GM21447 (cell line): ENCODE results near the gene P3H1.

Experiments used
- ATAC-seq: cut with Tn5 transposase; IDR thresholded peaks from one replicate; pipeline ENCODE4 v1.9.1; 2021; ENCODE audit not compliant: unreplicated experiment

P3H1 gene

GRCh38 chr1:42745851-42746250 is 21.0 kb downstream of the P3H1 start:
- ATAC-seq: no peak

- no peak for ATAC-seq
Observed at GRCh38 chr1:42744148-42744413, 22.7 kb downstream of the P3H1 start.

- no peak for ATAC-seq
Observed at GRCh38 chr1:42743317-42744147, 23.3 kb downstream of the P3H1 start.

DNA sequence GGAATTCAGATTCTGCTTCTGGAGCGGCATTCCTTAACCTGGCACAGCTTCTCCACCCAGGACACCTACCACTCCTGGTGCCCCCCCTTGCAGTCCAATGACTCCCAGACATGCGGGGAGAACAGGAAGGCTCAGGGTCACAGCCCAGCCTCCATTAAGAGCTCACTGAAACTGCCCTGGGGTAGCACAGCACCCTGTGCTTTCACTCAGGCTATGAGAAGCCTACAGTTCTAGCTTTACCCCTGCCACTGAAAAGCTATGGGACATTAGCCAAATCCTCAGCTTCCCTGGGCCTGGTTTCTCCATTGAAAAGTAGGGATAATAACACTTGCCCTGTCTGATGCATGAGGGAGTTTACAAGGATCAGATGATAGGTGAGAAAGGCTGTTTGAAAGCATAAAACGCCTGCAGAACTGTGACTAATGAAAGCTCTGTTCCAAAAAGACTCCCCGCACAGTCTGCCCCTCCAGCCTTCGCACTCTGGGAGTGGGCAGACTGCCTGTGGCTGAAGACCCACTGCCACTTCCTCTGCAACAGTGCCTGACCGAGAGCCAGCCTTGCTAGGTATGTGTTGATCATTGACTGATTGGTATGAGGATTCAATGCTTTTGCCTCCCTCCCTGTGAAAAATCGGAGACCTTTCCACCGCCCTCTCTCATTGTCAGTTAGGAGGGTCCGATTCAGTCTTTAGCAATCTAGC is 24.1 kb downstream of the P3H1 start:
- ATAC-seq: no peak

DNA sequence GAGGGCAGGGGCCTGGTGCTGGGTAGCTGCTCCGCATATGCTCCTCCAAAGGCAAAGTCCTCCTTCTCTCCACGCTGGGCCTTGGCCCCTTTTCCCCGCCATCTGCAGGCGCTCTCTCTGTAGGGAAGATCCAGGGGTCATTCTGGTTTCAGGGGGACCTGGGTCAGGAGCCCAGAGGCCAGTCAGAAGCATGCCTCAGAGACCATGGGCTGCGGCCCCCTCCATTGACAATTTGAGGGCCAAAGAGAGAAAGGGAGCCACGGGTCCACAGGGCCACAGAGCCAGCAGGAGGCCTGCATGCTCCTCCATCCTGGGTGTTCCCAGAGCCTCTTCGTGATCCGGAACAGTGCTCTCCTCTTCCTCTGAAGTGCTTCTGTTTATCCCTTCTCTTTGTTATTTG is 24.7 kb downstream of the P3H1 start:
- no peak for ATAC-seq

DNA sequence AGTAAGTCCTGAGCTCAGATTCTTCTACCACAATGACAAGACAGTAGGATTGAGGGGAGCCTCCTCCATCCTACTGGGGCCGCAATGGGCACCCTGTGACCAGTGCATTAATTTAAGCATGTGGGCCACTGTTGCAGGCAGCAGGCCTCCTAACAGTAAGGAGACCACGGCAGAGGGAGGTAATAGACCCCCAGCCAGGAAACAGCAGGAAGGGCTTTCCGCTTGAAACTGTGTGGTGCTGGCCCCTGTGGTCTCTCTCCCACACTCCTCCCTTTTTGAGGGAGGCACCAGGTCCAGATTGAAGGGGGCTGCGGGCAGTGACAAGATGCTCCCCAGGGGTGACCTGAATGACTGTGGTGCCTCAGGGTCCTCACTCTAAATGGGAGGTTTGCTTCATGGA is 25.1 kb downstream of the P3H1 start:
- ATAC-seq: no peak

DNA sequence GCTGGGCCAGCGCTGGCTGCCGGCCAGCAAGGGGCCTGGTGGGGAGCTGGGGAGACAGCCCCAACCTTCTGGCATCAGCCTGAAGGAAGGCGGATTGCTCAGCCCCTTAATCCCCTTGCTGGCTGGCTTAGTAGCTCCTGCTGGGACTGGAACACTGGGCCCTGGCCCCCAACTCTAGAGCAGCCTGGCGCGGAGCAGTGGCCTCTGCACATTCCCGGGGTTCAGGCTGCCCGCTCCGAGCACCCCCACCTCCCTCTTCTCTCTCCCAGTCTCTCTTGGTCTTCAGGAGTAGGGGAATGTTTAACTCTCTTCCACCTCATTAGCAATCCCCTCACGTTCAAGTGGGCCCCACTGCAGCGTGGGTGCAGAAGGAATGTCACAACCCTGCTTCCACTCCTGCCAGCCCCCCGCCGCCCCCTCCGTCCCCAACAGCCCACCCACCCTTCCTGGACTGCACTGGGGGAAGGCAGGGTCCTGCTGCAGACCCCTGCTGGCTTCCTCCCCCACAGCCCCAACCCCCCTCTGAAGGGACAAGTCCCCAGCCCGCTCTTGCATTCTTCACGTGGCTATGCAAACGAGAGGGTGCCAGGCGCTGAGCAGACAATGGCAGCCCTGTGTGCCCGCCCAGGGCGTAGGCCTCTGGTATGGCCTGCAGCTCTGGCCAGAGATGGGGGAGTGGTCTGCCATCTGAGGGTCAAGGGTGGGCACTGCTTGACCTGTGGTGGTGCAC is 25.8 kb downstream of the P3H1 start:
- ATAC-seq: no peak

DNA sequence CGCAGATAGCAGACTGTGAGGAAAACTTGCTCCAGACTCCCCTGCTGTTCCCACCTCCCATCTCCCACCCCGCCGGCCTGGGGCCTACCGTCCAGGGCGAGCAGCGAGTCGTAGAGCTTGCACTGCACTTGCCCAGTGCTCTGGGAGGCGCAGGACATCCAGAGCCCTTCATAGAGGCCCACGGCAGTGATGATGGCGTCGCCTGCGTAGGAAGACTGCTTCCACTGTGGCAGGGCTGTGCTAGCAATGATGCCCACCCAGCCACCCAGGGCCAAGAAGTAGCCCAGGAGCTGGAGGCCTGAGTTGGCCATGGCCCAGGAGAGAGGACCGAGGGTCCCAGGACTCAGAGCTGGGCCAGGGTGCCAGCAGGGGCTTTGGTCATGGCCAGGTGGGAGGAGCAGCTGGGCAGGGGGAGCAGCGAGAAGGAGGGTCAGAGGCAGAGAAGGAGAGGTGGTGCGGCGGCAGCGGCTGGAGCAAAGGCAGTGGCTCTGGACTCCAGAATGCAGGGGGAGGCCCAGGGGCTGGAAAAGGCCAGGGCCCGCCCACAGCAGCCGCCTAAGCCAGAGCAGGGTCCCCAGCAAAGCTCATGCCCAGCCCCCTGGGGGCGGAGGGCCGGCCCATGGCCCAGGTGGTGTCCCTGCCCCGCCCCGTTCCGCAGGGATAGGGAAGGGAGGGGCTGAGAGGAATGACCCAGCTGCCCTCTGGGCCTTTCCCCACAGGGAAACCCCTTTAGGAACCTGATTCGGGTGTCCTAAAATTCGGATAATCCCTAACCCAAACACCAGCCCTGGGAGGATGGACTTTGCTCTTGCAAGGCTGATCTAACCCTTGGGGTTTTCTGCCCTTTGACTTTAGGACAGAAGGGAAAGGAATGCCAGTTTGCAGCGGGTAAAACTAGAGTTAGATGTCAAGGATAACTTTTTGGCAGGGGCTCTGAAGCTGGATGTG is 26.8 kb downstream of the P3H1 start, which contains the start of gene CLDN19:
CLDN19 (minus strand) TSS at position 484 of the 948 bp plus-strand sequence; CDS start at position 311, 173 bp downstream.
- ATAC-seq: no peak

GRCh38 chr1:42738678-42739226 is 28.1 kb downstream of the P3H1 start:
- no peak for ATAC-seq

DNA sequence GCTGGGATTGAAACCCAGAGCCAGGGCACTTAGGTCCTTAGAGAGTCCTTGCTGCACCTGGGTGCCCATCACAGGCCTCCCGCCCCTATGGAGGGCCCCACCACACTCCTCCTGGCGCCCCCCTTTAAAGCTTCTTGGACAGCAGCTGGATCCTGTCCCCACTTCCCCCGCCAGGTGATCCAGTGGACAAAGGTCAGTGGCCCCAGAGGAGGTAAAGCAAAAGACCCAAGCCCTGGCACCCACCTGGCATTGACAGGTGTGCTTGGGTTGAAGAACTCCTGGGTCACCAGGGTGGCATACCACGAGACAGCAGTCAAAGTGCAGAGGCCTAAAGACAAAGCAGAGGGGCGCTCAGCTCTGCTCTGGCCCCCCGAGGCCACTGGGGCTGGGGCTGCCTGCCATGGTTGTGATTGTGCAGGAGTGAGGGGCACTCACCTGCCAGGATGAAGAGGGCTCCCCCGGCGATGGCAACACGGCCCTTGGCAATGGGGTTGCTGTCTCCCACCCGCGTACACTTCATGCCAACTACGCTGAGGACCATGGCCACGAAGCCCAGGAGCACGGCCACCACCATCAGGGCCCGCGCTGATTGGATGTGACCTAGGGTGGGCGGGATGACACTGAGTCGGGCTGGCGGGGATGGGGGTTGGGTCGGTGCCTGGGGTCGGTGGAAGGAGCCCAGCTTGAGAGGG is 28.7 kb downstream of the P3H1 start:
- no peak for ATAC-seq

DNA sequence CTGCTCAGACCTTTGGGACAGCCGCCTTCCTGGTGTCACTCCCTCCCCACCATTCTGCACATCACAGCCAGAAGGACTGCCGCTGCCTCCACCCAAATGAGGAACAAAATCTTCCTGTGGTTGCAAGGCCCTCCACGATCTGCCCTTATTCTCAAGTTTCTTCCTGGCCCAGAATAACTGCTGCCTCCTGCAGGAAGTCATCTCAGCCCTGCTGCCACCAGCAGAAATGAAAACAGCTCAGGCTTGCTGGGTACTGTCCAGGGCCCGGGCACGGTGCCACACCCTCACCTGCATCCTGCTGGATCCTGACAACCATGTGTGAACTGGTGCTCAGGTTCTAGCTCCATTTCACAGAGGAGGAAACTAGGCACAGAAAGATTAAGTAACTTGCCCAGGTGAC is 29.6 kb downstream of the P3H1 start:
- no peak for ATAC-seq

DNA sequence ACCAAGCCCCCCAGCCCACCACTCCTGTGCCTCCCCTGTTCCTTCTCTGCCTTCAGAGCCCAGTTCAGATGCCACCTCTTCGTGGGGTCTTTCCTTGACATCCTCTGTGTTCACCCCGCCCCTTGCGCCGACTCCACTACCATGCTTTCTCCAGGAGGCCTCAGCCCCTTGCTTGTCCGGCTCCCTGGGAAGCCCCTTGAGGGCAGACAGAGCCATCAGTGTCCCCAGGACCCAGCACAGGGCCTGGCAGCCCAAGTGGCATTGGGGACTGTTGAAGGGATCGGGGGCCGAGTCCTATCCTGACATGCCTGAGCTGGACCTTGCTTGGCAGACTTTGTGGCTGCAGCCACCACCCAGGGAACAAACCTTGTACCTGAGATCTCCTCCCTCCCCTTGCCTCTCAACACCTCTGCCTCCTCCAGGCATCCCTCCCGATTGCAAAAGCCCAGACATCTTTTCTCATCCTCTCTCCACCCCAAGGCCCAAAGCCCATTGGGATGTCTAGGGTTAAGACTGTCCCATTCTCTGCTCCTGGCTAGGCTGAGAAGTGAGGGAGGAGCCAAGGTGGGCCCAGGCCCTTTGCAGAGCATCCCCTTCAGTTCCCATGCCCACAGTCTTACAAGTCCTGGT is 30.1 kb downstream of the P3H1 start:
- ATAC-seq: no peak

DNA sequence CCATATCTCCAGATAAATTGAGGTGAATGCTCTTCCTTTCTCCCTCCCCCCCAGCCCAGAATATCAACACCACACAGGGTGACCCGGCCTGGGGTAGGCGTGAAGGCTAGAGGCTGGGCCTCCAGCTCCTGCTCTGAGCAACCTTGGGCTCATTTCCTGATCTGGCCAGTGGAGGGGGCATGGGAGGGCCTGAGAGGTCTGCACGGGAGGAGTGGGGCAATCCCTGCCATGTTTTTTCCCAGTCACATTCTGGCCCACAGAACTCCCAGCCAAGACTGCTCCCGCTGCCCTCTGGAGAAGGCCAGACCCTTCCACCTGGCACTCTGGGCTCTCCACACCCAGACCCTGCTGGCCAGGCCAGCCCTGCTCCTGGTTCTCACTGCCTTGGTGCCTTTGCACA is 30.7 kb downstream of the P3H1 start:
- no peak for ATAC-seq

DNA sequence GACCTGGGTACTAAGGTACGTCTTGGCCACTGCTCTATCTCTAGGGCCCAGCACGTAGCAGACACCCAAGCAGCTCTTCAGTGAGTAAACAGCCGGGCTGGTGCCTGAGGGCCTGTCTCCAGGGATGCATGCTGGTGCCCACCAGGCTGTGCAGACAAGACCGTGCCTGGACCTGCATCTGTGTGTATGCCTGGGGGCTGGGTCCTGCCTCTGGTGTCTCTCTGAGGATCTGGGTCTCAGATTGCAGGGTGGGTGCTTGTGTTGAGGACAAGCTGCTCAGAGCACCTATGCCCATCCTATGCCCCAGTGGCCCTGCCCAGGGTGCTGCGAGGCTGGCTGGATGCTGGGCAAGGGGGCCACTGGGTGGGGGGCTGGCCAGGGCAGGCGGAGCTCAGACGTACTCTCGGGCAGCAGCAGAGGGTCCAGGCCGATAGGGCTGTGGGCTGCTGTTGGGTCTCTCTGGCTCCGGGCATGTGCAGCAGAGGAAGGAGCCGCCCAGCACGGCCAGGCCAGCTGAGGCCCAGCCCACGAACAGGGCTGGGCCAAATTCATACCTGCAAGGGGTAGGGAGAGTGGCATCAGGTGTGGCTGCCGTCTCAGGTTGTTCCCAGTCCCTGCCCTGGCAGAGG is 31.2 kb downstream of the P3H1 start:
- ATAC-seq: no peak

DNA sequence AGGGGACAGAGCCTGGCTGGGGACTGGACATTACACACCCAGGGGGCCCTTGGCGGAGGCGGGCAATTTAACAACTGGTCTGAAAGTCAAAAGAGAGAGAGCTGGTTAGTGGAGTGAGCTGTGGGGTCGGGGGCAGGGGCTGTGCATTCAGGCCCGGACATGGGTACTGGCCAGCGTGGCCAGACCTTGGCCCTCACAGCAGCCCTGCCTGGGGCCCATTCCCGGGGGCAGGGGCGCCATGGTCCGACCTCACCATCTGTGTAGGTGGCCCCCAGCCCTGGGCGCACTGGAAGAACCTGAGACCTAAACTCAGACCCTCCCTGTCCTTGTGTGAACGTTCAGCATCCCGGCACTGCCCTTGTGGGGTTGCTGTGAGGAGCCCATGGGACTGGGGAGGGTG is 31.8 kb downstream of the P3H1 start:
- ATAC-seq: no peak

GRCh38 chr1:42734201-42735035 is 32.4 kb downstream of the P3H1 start:
- ATAC-seq: no peak

GRCh38 chr1:42733415-42734200 is 33.2 kb downstream of the P3H1 start:
- no peak for ATAC-seq
